Measurements from ENCODE around the gene ZC3H10.
"Not testable (repeated sequence)": the region's sequence is repeated elsewhere in the genome, so short reads cannot be mapped to it uniquely, and the experiment has no call there.

Gene ZC3H10

GRCh38 chr12:56153678-56154065 lies 35.6 kb downstream of the ZC3H10 start:
- peaks cover 8% of the 10 kb centered on the region for H3K4me1 ChIP-seq
- peaks cover 13% of the 10 kb centered on the region; the same call in 1 of the 2 replicates for H3K36me3 ChIP-seq
- DNase-seq, result no peak
- no peaks in the 10 kb centered on the region for H3K27me3 ChIP-seq
- no peak overlapping the region for H3K4me3 ChIP-seq (ENCODE audit: low read depth, low read length)
- H3K9me3 ChIP-seq, result no peaks in the 10 kb centered on the region
- TF ChIP-seq CTCF (IDR thresholded peaks at IDR 0.05; ENCODE audit: low read depth, low read length), result no peak

- H3K4me3 ChIP-seq (ENCODE audit: low read depth, low read length), result no peak overlapping the region
- H3K36me3 ChIP-seq, result peaks cover 13% of the 10 kb centered on the region; the same call in 1 of the 2 replicates
- peaks cover 8% of the 10 kb centered on the region for H3K4me1 ChIP-seq
- DNase-seq, result no peak
- no peaks in the 10 kb centered on the region for H3K27me3 ChIP-seq
- no peak for TF ChIP-seq CTCF (IDR thresholded peaks at IDR 0.05; ENCODE audit: low read depth, low read length)
- H3K9me3 ChIP-seq, result no peaks in the 10 kb centered on the region
Measured at GRCh38 chr12:56154246-56154771, 36.2 kb downstream of the ZC3H10 start.

- H3K27me3 ChIP-seq, result no peaks in the 10 kb centered on the region
- peaks cover 8% of the 10 kb centered on the region for H3K4me1 ChIP-seq
- no peaks in the 10 kb centered on the region for H3K9me3 ChIP-seq
- H3K36me3 ChIP-seq, result peaks cover 17% of the 10 kb centered on the region
- no peak for DNase-seq
- no peak overlapping the region for H3K4me3 ChIP-seq (ENCODE audit: low read depth, low read length)
- TF ChIP-seq CTCF (IDR thresholded peaks at IDR 0.05; ENCODE audit: low read depth, low read length), result no peak
Measured at GRCh38 chr12:56154818-56155217, 36.8 kb downstream of the ZC3H10 start.

- Histone ChIP-seq H3K4me3 (ENCODE audit: low read depth, low read length) (no peak overlapping the region), H3K4me1 (peaks cover 8% of the 10 kb centered on the region), H3K27me3 (no peaks in the 10 kb centered on the region), H3K36me3 (peaks cover 22% of the 10 kb centered on the region), H3K9me3 (no peaks in the 10 kb centered on the region)
- TF ChIP-seq CTCF (IDR thresholded peaks at IDR 0.05; ENCODE audit: low read depth, low read length), result no peak
- DNase-seq, result no peak
Measured at GRCh38 chr12:56155256-56155845, 37.3 kb downstream of the ZC3H10 start.

- Histone ChIP-seq H3K36me3 (peaks cover 35% of the 10 kb centered on the region), H3K4me3 (ENCODE audit: low read depth, low read length) (peak overlapping the region; percentile 92)
- not testable (repeated sequence) for DNase-seq, H3K4me1 ChIP-seq, H3K9me3 ChIP-seq, H3K27me3 ChIP-seq
Measured at GRCh38 chr12:56156464-56157200, 38.6 kb downstream of the ZC3H10 start.

- DNase-seq, result peak; percentile 79
- no peaks in the 10 kb centered on the region for H3K27me3 ChIP-seq
- TF ChIP-seq CTCF (IDR thresholded peaks at IDR 0.05; ENCODE audit: low read depth, low read length), result peak; percentile 62
- peak overlapping the region; percentile 92 for H3K4me3 ChIP-seq (ENCODE audit: low read depth, low read length)
- no peaks in the 10 kb centered on the region for H3K9me3 ChIP-seq
- peaks cover 40% of the 10 kb centered on the region for H3K36me3 ChIP-seq
- peaks cover 3% of the 10 kb centered on the region for H3K4me1 ChIP-seq
Measured at GRCh38 chr12:56157201-56158028, 39.3 kb downstream of the ZC3H10 start.

All from BE2C (cell line).